Stimulated activated CD4-positive, alpha-beta T cell treated with anti-CD3 and anti-CD28 coated beads, Interleukin-1b, Interleukin-23, amount 100 ng/mL, for 48 hours (primary cell): ENCODE measurements around the gene DTD2.

ENCODE experiments used
- DNase-seq: peaks from one replicate; pipeline ENCODE4 v3.0.0-alpha.2; 2020

Gene DTD2

DNA sequence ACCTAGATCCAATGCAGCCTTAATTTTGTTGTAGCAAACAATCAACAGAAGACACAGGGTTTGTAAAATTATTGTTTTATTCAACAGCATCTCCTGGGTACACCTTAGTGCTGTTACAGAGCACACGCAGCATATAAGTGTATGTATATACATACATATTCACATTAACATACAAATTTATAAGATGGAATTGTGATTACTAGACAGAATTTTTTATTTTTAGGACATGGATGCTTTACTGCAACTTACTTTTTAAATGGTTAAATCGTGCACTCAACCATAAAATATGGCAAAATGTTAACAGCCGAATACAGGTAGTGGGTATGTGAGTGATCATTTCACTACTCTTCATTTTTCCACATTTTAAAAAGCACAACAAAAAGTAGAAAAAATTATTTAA, 53.6 kb downstream of the DTD2 start:
- DNase-seq = no peak

- no peak for DNase-seq
Measured at GRCh38 chr14:31402764-31403439, 54.4 kb downstream of the DTD2 start.

- no peak for DNase-seq
Measured at GRCh38 chr14:31401369-31401932, 55.9 kb downstream of the DTD2 start.

DNA sequence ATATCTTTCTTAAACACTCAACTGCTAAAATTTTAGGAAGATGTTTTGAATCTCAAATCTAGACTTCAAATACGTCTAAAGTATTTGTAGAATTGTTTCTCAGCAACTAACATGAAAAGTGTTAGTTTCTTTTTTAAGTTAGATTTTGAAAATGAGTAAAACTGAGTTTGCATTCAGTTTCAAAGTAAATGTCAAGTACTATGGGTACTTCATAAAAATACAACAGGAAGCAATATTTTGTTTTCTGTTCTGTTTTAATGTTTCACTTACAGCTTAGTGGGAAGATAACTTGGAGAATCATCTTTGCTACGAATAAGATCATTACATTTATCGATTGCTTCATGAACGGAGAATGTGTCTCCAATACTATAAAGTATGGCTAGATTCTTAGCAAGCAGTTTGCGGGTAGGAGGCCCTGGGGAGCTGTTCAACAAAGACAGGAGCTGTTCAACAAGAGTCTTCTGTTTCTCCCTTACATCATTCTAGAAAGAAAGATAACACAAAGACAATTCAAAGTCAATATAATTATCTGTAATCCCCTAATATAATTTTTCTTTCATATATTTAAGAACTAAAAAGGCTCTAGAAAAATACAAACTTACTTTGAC, 57.2 kb downstream of the DTD2 start:
- DNase-seq = no peak
